Stimulated activated CD8-positive, alpha-beta memory T cell treated with anti-CD3 and anti-CD28 coated beads, Interleukin-15, amount 100 ng/mL, for 24 hours (primary cell): ENCODE results near the gene DGKB.
A peak's percentile ranks its signal among the peaks of the same experiment; 100 is the strongest.

Source experiments
- DNase-seq: peaks from one replicate; pipeline ENCODE4 v3.0.0-alpha.2; 2020; ENCODE audit warnings: low read depth

DGKB gene

DNA sequence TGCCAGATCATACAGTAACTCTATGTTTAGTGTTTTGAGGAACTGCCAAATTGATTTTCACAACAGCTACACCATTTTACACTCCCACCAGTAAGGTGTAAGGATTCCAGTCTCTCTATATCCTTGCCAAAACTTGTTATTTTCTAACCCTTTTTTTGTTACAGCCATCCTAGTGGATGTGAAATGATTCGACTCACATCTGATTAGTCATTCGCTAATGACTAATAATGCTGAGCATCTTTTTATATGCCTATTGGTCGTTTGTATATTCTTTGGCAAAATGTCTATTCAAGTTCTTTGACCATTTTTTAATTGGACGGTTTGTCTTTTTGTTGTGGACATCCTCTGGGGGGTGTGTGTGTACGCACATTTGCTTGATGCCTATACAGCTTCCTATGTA is 142.8 kb downstream of the DGKB start:
- DNase-seq, result no peak

DNA sequence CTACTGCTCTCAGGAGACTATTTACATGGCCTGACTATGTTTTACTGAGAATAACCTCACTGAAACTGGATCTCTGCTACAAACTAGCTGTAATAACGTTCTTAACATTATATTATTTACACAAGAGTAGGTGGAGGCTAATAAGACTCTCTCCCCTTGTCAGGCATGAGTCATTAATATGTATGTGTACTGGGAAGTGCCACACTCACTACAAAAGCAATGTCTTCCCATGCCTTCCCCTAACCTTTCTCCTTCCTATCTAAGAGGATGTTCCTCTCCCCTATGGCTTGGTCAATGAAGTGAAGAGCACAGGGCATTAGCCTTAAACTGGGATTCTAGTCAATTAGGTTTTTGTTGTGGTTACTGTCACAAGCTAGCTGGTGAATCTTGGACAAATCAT is 147.9 kb downstream of the DGKB start:
- DNase-seq, result no peak

DNA sequence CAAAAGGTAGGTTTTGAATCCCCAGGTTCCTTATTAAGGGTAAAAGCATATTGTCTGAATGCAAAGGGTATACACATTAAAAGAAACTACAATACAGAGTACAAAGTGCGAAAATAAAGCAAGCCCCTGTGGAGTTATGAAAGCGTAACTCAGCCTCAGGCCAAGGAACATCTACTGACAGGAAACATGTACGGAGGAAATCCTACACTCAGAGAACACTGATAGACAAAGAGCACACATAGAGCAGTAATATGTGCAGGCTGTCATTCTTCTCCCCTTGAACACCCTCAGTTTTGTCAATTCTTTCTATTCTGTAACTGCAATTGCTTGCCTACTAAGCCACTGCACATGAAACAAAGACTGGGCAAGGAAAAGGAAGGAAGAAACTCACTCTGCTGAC is 150.2 kb downstream of the DGKB start:
- DNase-seq, result no peak

DNA sequence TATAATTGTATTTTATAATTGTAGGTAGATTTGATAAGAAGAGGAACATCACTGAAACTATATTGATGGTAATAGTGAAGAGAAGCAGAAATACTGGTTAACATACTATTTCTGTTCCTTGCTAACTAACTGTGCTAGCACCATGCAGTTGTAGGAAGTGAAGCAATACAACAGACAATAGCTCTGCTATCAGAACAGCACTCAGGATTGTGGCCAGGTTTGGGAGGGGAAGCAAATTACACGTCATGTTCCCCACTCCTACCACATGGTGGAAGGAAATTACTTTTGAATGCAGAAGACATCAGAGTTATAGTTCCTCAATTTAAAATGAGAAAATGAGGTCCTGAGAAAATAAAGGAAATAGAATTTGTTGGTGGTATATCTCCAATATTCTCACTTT is 151.1 kb downstream of the DGKB start:
- no peak for DNase-seq

DNA sequence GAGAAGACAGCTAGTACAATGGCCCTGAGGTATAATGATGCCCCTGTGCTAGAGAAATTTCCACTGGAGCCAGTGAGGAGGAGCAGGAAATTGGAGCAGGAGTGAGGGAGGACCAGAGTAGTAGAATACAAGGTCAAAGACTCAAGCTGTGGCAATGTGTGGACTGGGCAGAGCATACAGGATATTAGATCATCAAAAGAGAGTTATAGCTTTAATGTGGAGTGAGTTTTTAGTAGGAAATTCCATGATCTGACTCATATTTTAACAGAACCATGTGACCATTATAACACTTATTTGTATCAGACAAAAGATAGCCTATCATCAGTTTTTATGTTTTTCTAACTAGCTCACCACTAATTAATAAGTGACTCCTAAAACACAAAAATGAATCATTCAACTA is 154.1 kb downstream of the DGKB start:
- DNase-seq, result no peak

DNA sequence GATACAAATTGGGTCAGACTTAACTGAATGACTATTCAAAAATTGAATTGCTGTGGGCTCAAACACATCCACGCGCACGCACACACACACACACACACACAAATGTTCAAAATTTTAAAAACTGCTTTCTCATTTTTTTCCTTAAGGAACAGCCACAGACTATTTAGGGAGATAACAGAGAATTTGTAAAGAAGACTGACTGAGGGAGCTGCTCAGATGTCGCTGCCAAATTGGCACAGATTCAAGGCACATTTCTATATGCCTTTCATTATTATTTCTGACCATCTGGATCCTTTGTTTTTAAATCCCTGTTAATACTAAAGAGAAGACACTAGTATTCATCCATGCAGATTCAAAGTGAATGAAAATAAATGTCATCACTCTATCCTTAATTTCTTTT is 154.8 kb downstream of the DGKB start:
- DNase-seq, result no peak

DNA sequence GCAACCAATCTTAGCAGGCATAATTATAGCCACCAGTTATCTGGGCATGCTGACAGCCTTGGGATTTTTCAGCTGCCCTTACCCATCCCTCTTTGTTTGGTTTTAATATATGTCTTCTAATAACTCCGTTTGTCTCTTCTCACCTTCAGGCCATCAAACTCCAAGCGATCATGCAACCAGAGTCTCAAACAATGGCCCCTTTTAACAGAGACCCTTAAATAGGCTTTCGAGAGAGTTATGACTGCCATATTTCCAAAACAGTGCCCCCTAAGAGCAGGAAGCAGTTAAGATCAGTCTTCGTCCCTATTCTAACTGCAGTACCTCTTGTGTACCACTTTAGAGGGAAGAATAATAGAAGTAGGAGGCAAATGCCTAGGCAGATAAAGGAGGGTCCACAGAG is 157.5 kb downstream of the DGKB start:
- no peak for DNase-seq

DNA sequence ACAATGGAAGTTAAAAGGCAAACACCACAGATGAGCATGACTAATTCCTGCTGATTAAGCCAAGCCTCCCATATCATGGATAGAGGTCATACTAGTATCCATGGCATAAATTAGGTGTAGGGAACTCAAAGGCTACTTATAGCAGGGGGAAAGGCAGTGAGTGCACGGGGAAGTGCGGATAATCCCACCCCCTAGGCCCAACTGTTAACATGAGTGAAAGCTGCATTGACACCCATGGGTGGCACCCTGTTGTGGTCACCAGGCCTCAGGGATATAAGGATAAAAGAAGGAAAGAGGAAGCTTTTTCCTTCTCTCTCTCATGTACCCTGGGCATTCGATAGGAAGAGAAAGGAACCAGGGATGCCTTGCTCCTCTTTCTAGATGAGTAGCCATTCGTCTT is 161.9 kb downstream of the DGKB start:
- no peak for DNase-seq

DNA sequence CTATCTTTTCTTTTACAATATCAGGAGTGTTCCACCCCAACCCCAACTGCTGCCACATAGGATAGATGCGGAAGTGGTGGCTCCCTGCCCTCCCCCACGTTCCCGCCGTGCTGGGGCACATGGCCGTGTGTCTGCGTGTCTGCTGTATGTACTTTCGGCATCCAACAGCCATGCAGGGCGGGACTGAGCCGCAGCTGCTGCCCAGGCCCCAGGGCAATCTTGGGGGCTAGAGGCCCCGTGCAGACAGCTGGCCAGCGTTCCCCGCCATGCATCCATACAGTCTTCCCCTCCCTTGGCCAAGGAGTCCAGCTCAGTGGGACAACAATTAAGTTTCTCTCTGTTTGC is 162.7 kb downstream of the DGKB start:
- no peak for DNase-seq

DNA sequence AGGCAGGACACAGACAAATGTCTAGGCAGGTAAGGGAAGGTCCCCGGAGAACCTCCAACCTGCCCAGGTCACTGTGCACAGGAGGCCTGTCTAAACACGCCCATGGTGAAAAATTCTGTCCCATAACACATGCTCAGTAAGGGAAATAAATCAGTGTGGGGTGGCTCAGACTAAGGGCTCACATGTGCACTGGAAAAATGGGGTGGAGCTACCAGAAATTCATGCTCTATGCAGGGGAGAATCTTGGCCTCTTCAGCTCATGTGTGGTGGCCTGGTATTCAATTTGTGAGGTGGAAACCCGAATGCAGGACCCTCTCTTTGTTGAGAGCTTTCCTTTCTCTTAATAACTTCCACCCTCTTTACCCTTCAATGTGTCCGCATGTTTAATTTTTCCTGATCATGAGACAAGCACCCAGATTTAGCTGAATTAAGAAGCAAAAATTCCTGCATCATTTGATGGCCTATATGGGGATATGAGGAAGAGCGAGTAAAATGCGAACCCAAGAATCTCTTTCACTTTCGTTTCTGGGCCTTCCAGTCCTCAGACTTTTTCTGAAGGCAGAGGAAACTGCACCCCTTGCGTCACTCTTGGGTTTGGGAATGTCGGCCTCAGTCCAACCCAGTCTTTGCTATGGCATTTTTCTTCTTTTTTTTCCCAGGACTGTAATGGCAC is 163.2 kb downstream of the DGKB start:
- no peak for DNase-seq

DNA sequence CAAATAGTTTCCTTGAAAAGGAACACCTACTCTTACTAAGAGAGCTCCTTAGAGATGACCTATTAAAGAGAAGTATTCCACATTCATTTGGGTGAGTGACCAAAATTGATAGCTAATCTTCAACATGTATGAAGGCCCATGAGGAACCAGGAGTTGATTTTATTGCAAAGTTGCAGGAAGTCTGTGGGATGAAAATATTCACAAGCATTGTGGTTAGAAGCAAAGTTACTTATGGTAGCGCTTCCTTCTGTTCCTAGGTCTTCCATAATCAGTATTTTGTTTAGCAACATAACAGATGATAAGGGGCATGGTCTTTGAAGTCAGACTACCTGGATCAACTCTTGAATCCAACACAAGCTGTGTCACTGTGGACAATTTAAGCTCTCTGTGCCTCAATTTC is 164.5 kb downstream of the DGKB start:
- DNase-seq, result no peak

DNA sequence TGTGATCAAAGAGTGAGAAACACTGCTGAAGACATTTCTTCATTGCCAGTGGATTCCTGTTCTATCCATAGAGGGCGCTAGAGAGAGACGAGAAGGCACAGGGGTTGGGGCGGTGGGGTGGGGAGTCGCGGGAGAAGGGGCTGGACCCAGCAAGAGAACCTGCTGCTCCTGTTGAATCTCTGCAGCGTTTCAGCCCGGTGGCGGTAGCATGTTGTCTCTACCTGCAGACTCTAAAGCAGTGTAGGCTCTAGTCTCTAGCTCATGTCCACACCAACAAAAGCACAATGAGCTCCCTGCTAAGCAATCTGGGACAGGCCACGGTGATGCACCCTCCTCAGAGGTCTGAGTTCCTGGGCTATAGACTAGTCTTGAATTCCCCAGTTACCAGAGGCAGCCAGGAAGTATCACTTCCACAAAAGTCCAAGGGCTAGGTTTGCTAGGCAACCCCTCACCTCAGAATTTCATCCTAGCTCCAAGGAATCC is 167.7 kb downstream of the DGKB start:
- no peak for DNase-seq

DNA sequence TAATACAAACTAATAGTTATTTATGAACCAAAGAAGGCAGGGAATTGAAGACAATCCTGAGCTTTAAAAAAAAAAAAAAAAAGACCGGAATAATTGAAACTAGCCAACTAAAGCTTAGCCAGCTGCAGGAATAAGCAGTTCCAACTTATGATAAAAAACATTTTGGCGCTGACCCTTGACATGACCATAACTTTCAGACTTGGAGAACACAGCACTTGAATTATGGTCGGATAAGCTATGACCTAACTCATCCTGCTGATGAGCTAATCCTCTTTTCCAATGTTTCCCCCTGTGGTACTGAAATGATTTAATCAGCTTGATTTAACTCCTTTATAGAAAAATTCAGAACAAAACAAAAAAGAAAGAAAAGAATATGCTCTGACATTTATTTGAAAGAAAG is 181.8 kb downstream of the DGKB start:
- no peak for DNase-seq

DNA sequence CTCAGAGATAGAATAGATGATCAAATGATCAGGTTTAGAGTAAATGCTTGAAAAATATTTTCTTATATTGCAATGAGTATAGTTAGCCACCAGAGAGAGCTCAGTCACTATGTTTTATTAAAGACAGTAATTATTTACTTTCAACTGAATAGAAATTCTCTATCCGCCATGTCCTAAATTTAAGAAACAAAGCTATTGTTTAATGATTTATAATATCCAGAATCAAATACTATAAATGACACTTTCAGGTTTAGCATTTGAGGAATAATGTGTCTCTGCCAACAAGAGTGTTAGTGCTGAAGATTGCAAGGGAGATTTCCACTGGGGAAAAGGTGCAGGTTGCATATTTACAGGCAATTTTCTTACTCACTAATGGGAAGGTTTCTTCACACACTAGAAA is 184.7 kb downstream of the DGKB start:
- DNase-seq, result no peak

DNA sequence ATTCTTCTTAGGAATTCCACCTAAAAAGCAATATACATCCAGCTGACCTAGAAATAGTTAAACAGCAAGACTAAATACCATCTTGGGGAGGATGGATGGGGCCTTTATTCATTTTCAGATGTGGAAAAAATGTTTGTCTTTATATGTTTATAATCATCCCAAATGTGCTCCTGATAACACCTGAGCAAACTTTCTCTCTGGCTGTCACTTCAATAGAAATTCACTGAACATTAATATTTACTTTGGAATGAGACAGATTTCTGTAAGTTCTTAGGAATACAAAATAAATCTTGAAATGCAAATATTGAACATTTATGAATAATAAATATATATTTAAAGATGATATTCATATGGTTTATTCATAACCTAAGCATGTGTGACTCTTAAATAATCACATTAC is 185.4 kb downstream of the DGKB start:
- DNase-seq, result no peak

DNA sequence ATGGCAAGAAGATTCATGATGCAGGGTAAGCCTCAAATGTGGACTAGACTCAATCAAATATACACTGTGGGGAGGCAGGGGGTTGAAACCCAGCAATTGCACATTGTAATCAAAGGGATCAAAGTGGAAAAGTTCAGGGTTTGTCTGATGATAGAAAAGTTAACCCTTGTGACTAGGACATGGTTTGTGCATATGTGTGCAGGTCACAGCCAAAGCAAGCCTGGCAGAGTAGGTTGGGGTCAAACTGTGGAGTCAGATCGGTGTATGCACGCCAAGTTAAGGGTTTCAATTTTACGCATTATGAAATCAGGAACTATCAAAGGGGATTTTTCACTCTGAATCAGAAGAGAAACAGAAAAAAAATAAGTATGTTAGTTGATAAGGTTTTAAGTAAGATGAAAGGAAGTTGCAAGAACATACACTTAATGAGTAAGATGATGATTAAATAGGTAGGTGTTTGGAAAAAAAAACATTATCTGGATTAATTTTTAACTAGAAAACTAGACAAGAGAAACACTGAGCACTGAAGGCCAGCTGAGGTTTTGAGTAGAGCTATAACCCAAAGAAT is 188.3 kb downstream of the DGKB start:
- DNase-seq, result no peak

DNA sequence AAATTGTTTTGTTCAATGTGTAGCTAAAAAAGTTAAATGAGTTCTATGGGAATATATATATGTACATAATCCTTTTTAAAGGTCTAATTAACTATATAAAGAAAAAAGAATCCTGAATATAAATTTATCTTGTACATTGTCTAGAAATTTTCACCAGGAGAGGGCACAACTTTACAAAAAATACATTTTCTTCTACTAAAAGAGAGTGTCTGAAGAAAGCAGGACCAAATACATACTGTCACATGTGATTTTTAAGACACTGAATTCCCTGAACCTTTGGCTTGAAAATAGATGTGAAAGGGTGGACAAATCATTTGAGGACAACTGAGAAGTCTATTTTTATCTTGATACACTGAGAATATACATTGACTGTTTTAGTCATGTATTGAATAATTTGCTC is 204.3 kb downstream of the DGKB start:
- DNase-seq, result no peak

DNA sequence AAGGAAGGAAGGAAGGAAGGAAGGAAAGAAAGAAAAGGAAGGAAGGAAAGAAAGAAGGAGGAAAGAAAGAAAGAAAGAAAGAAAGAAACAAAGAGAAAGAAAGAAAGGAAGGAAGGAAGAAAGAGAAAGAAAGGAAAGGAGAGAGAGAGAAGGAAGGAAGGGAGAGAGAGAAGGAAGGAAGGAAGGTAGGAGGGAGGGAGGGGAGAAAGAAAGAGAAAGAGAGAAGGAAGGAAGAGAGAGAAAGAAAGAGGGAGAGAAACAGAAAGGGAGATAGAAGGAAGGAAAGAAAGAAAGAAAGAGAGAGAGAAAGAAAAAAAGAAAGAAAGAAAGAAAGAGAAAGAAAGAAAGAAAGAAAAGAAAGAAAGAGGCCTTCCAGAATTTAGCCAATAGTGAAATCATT is 204.9 kb downstream of the DGKB start:
- no peak for DNase-seq

DNA sequence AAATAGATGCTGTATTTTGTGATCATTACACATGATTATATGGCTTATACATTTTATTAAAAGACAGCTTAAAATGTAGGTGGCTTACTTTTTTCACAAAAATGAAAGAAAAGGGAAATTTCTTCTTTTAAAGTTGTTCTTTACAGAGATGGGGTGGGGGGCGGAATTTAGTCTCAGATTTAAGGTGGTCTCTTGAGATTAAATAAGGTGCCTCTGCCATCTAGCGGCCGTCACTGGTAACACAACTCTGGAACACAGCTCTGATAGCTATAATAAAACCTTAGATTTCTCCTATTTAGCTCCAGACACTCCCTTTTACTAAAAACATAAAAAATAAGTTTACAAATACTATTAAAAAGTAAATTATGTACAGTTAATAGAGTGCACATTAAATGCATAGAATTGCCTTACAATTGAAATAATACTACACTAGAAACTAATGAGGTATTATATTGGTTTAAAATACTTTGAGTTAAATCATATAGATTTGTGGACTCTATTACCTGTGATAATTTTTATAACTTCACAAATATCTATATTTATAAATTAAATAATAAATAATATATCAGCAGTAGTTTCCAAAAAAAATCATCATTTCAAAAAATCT is 210.9 kb downstream of the DGKB start:
- peak; percentile 21 for DNase-seq

DNA sequence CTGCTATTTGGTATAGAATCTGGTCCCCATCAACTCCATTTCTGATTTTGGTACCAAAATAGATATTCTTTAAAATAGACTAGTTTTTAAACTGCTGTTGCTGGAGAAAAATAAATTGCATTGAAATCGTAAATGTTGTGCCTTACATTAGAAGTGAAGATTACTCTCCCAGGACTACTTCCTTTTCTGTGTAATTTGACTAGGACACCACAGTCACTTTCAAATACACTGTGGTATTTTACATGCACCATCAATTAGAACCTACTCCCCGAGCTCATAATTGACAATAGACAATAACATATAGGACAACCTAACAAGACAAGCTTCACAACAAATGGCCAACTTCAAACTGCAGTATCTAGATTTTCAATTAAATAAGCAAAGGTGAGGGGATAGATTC is 211.5 kb downstream of the DGKB start:
- no peak for DNase-seq

DNA sequence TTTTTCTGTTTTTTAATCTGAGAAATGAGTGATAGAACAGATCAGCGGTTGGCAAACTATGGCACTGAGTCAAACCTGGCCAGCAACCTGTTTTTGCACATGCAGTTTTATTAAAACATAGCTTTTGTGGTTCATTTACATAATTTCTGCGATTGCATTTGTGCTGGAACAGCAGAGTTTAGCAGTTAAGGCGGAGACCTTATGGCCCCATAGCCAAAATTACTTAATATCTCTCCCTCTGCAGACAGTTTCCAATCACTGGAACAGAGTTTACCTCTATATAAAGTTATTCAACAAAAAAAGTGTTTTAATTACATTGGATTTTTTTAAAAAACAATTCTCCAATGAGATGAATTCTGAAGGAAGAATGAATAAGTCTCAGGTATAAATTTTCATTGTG is 212.1 kb downstream of the DGKB start:
- DNase-seq, result no peak

DNA sequence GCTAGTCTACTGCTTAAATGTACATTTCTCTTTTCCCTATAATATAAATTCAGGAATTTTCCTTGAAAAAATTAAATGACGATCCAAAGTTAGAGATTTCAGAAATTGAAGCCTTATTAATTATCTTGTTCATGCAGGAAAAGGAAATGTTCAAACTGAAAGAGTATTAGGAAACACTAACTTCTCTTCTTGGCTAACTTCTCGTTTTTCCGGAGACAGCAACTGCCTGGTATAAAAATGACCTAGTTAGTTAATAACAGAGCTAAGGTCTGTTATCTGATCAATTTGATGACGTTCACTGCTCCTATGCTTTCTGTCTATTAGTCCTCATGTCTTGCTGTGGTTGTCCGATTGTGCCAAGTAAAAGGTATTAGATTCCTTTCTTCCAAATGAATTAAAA is 212.5 kb downstream of the DGKB start:
- DNase-seq, result no peak

DNA sequence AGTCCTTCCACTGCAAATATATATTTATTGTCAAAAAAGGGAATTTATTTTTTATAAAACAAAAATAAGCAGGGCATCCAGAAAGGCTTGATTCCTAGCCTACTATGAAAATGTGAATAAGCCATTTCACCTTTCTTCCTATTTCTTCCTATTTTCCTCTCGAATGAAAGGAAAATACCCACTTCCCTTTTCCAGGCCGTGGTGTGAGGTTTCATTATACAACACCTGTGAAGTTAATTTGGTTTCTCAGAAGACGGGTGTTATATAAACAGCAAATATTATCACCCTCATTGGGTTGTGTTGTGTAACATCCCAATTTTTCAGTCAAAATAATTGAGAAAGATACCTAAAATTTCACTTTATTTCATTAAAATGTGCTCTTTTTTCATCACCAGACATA is 214.3 kb downstream of the DGKB start:
- no peak for DNase-seq

DNA sequence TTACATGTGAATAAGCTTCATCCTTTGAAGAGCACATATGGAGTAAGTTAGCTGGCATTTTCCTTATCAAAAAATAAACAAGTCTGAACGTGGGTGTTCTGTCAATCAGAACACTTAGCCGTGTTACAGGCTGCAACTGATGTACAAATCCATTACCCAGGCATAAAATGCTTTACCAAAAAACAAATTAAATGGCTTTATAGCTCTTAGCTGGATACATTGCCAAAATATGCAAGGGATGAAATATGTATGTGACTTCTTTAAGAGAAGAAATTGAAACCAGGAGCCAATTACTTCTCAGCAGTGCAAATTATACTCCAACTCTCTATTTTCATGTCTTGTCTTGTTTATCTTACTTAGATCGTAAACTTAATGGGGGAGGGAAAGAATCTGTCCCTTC is 214.8 kb downstream of the DGKB start:
- DNase-seq, result no peak
